Measurements from ENCODE around the gene ADAMTS12.

ADAMTS12 gene

GRCh38 chr5:33509036-33509435 is 382.8 kb downstream of the ADAMTS12 start:
- DNase-seq, result no peak

DNA sequence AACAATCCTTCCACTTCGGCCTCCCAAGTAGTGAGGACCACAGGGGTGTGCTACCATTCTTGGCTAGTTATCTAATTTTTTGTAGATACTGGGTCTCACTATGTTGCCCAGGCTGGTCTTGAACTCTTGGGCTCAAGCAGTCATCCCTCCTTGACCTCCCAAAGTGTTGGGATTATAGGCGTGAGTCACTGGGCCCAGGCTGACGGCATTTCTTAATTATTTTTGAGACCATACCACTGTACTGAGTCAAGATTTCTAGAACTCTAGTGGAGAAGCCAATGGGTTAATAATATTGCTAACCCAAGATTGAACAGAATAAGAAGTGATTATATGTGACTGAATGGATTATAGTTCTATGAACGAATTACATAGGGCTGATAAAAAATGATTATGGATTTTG is 384.4 kb downstream of the ADAMTS12 start:
- no peak for DNase-seq

DNA sequence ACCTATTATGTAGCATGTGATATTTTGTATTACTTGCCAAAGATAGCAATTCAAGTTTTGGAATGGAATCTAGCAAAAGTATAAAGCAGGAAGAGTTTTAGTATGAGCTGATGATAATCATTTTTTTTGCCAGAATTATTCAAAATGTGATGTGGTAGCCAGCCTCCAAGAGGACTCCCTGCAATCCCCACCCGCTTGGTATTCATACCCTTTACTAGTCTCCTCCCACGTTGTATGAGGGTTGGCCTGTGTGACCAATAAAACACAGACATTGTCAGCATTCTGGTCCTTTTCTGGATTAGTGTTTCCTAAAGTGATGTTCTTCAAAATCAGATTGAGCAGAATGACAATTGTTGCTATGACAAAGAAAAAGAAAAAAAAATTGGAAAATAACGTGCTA is 387.2 kb downstream of the ADAMTS12 start:
- DNase-seq, result no peak

DNA sequence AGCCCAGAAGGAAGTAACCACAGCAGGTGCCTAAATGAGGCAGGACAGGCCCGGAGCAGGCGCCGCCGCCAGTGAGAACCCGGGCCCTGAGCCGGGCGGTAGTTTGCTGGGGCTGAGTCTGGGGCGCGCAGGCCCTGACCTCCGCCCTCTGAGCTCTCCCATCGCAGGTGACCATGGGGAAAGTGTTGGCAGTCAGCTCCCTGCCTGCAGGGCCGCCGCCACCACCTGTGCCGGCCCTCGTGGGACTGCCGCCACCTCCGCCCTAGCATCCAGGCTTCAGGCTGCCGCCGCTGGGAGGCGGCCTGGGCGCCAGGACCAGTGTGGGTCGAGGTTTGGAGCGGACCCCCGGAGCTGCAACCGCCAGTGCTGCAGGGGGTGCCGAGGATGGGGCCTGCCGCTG is 389.9 kb downstream of the ADAMTS12 start:
- DNase-seq, result no peak

DNA sequence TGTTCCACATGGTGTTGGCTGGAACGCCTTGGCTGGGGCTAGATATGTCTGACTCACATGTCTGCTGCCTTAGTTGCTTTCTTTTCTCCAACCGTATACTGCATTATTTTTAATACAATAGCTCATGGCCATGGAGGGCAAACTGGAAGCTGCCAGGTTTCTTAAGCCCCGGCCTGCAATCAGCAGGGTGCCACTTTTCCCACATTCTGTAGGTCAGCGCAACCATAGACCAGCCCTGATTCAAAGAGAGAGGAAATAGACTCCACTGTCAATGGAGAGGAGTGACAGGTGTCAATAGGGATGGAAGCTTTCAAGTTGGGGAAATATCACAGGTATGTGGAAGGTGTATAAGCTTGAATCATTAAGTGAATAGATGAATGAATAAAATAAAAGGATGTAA is 390.5 kb downstream of the ADAMTS12 start:
- DNase-seq, result no peak

GRCh38 chr5:33494466-33494865 is 397.3 kb downstream of the ADAMTS12 start:
- DNase-seq, result no peak

DNA sequence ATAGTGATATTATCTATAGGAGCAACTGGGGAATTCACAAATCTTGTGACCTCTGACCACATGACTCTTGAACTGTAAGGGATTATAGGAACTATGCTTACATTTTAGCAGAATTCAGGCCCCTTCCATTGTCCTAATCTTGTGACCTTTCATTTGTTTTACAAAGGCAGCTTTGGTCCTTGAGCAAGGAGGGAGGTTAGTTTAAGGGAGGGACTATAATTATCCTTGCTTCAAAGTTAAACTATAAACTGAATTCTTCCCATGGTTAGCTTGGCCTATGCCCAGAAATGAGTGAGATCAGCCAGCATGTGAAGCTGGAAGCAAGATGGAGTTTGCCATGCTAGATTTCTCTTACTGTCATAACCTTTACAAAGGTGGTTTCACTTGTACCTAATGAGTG is 399.8 kb downstream of the ADAMTS12 start:
- no peak for DNase-seq

- no peak for DNase-seq
These were observed 401.6 kb downstream of the ADAMTS12 start for GRCh38 chr5:33490071-33490665.

DNA sequence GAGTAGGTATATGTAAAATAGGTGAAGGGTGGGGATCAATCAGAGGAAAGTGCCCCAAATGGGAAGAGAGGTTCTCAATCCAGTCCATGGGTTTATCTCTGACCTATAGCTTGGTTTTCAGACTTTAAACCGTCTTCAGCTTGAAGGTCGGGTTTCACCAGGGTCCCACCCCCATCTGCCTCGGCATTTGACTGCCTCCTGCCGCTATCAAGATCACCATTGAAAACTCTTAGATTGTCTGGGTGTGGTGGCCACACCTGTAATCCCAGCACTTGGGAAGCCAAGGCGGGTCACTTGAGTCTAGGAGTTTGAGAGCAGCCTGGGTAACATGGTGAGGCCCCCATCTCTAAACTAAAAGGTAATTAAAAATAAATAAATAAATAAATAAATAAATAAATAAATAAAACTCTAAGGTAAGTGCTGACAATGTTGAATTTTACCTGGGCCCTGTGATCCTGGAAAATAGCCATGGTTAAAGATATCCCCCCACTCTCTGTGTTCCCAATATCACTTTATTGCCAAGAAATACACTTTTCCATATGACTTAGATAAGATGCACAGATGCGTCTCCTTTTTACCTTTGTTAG is 402.2 kb downstream of the ADAMTS12 start:
- no peak for DNase-seq

GRCh38 chr5:33488558-33489355 is 403.0 kb downstream of the ADAMTS12 start:
- no peak for DNase-seq

DNA sequence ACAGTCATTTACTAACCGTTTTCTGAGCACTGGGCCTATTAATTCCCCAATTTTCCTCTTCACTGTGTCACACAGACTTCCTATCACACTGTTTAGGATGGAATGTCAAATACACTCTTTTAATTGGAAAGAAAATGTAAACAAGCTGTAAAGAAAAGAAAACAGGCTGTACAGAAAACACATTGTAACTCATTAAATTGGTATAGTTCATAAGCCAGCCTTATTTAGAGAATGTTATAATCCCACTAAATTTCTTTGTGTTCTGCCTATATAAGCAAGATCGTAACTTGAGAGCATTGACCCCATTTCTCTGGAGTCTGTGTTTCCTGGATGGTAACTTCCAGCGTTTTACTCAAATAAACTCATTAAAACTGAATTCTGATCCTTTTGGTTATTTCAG is 404.6 kb downstream of the ADAMTS12 start:
- DNase-seq, result no peak

DNA sequence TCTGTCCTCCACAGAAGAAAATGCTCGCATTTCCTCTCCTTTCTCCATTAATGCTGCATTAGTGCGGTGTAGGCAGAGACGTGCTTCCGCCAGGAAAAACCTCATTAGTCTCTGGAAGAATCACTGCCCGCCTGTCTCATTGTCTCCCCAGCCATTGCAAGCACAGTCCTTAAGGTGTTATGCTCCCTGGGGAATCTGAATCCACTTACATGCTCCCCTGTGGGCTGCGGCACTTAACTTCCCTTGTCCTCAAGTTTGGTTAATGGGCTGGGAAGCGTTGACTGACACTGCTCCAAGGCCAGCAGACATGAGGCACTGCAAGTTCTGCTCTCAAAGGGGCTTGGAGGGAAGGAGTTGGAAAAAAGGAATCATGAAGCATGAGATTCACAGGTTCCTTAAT is 409.5 kb downstream of the ADAMTS12 start:
- no peak for DNase-seq

DNA sequence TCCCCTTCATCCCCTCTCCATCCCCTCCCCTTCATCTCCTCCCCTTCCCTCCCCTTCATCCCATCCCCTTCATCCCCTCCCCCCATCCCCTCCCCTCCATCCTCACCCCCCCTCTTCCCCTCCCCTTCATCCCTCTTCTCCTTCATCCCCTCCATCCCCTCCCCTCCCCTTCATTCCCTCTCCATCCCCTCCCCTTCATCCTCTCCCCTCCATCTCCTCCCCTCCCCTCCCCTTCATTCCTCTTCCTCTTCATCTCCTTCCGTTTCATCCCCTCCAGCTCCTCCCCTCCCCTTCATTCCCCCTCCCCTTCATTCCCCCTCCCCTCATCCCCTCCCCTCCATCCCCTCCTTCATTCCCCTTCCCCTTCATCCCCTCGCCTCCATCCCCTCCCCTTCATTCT is 410.9 kb downstream of the ADAMTS12 start:
- DNase-seq, result no peak

GRCh38 chr5:33479311-33479710 is 412.5 kb downstream of the ADAMTS12 start:
- no peak for DNase-seq

- DNase-seq, result no peak
These were observed 414.0 kb downstream of the ADAMTS12 start for GRCh38 chr5:33477816-33478215.

DNA sequence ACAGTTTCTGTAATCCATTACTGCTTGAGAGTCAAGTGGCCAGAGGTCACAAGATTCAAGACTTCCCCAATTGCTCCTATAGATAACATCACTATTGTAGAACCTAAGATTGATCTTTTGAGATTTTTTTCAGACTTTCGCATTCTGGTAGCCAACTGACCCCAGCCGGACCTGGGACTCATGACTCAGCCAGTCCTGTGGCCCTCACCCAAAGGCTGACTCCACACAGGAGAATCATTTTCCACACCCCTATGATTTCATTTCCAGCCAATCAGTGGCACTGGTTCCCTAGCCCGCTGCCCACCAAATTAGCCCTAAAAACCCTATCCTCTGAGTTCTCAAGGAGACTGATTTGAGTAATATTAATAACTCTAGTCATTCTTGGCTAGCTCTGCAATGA is 414.8 kb downstream of the ADAMTS12 start:
- no peak for DNase-seq

GRCh38 chr5:33475706-33476105 is 416.1 kb downstream of the ADAMTS12 start:
- no peak for DNase-seq

- no peak for DNase-seq
These were observed 416.8 kb downstream of the ADAMTS12 start for GRCh38 chr5:33474931-33475499.

DNA sequence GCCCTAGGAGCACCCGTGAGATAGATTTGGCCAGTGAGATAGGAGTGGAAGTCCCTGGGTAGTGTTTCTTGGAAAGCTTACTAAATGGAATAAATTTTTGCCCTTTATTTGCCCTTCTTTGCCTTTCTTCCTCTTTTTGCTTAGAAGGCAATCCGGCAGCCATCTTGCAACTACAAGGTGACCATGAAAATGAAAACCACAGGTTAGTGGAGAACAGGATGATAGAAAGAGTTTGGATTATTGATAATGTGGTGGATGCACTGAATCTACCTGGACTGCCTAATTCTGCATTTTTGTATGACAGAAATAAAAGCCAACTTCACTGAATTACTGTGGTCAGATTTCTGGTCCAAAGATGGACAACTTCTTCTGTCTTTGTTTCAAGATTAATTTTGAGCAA is 417.8 kb downstream of the ADAMTS12 start:
- no peak for DNase-seq

Measured in NCI-H187 (cell line).